HepG2 (cell line): ENCODE results near the gene ZNF24. TPM values are rescaled to one million over a fixed set of nuclear protein-coding genes. Genes with fewer than 3 reads are reported as not detected.

ENCODE experiments used
- ATAC-seq: fragments of 200-7000 bp; cut with Tn5 transposase; 3 replicates; pipeline ENCODE4 v1.9.1; 2020; ENCODE audit warnings: mild to moderate bottlenecking, moderate library complexity
- BruUV-seq: library from RNA; stranded (reverse); fragments of 400-500 nt; replicated peaks from 2 replicates; lab custom pipeline; 2021; lab: Mats Ljungman, UMichigan
- CTCF ChIA-PET: fragments of 300-600 bp; formaldehyde crosslinking; extraction: SDS; loops from one replicate; lab custom pipeline; 2021; ENCODE audit warnings: low total read pairs, inconsistent platforms, low intra/inter-chr PET ratio; lab: Yijun Ruan, JAX
- POLR2A ChIA-PET: fragments of 350-600 bp; sonication (Branson Sonifier 250); formaldehyde crosslinking; loops from one replicate; lab custom pipeline; 2020; ENCODE audit warnings: antibody characterized with exemption, inconsistent platforms; lab: Yijun Ruan, JAX
- DNase-seq: peaks from one replicate; pipeline ENCODE4 v3.0.0-alpha.2; 2015; ENCODE audit warnings: low spot score
- FAIRE-seq: peaks from 3 replicates; lab custom pipeline; 2011; peaks lifted over from hg19 to GRCh38; lab: Jason Lieb, UNC
- H2AFZ ChIP-seq: one replicate; pipeline ENCODE4 v1.6.1; 2011; ENCODE audit warnings: low read length, inconsistent platforms
- H3K27ac ChIP-seq: fragments of 300-600 bp; 3 replicates; pipeline ENCODE4 v1.8.0; 2011; ENCODE audit warnings: mixed run types, mild to moderate bottlenecking, mixed read lengths, low read length, inconsistent platforms; ENCODE audit not compliant: insufficient read depth; ENCODE audit errors: extremely low read length
- H3K27me3 ChIP-seq, 2 experiments: fragments of 200-600 bp in 1 of 2; 2 replicates in 1 of 2; 3 replicates in 1 of 2; pipeline versions ENCODE4 v1.6.0 to v1.8.0; 2011; ENCODE audit warnings: low read length in 2 of 2, mild to moderate bottlenecking in 2 of 2, moderate library complexity in 2 of 2, inconsistent platforms in 1 of 2; ENCODE audit not compliant: insufficient read depth in 2 of 2, control insufficient read depth in 1 of 2
- H3K36me3 ChIP-seq, 2 experiments: fragments of 200-600 bp in 1 of 2; replicated peaks in 1 of 2; 2 replicates in 1 of 2; 3 replicates in 1 of 2; pipeline versions ENCODE4 v1.5.1 to v1.8.0; 2011; ENCODE audit warnings: low read length in 2 of 2, inconsistent platforms in 1 of 2; ENCODE audit not compliant: insufficient read depth in 2 of 2, control insufficient read depth in 1 of 2
- H3K4me1 ChIP-seq: 2 replicates; pipeline ENCODE4 v1.5.1; 2012; ENCODE audit warnings: low read length, inconsistent platforms; ENCODE audit not compliant: insufficient read depth
- H3K4me2 ChIP-seq: 2 replicates; pipeline ENCODE4 v1.6.0; 2011; ENCODE audit warnings: low read depth, low read length, inconsistent platforms
- H3K4me3 ChIP-seq, 3 experiments: fragments of 200-600 bp in 1 of 3; sonication (generic), shearing (Covaris generic) in 1 of 3; replicated peaks in 1 of 3; 2 replicates each; pipeline ENCODE4 v1.5.1; 2011 to 2016; ENCODE audit warnings: low read length in 3 of 3, inconsistent platforms in 2 of 3, low read depth in 2 of 3, mild to moderate bottlenecking in 2 of 3, control low read depth in 1 of 3, mixed read lengths in 1 of 3; ENCODE audit not compliant: insufficient read depth in 1 of 3
- H3K79me2 ChIP-seq: one replicate; pipeline ENCODE4 v1.6.1; 2011; ENCODE audit warnings: low read length, inconsistent platforms; ENCODE audit not compliant: insufficient read depth
- H3K9ac ChIP-seq: 2 replicates; pipeline ENCODE4 v1.6.0; 2011; ENCODE audit warnings: mild to moderate bottlenecking, low read depth, low read length, inconsistent platforms; ENCODE audit not compliant: insufficient read depth
- H3K9me3 ChIP-seq: 2 replicates; pipeline ENCODE4 v1.5.1; 2012; ENCODE audit warnings: mild to moderate bottlenecking, low read length
- H4K20me1 ChIP-seq: 2 replicates; pipeline ENCODE4 v1.6.0; 2011; ENCODE audit warnings: inconsistent platforms, mild to moderate bottlenecking, low read length, moderate library complexity; ENCODE audit not compliant: insufficient read depth
- BRD4 ChIP-seq: sonication (generic); formaldehyde crosslinking; IDR thresholded peaks from 2 replicates; pipeline ENCODE4 v1.4.0; 2020; ENCODE audit warnings: missing genetic modification reagents
- DNMT1 ChIP-seq: sonication (generic); formaldehyde crosslinking; IDR thresholded peaks from 2 replicates; pipeline ENCODE4 v1.5.1; 2020; ENCODE audit warnings: mild to moderate bottlenecking, missing genetic modification reagents
- FOXO1 ChIP-seq: sonication (generic); formaldehyde crosslinking; IDR thresholded peaks from 2 replicates; pipeline ENCODE4 v1.4.0; 2020; ENCODE audit warnings: missing genetic modification reagents
- HOXA9 ChIP-seq: sonication (generic); formaldehyde crosslinking; IDR thresholded peaks from 2 replicates; pipeline ENCODE4 v1.8.1; 2022; ENCODE audit warnings: missing genetic modification reagents, mild to moderate bottlenecking, moderate library complexity, borderline replicate concordance
- MTF2 ChIP-seq: sonication (generic); formaldehyde crosslinking; IDR thresholded peaks from 2 replicates; pipeline ENCODE4 v1.5.0; 2020; ENCODE audit warnings: missing genetic modification reagents, borderline replicate concordance
- NCOA2 ChIP-seq: sonication (generic); formaldehyde crosslinking; IDR thresholded peaks from 2 replicates; pipeline ENCODE4 v1.8.0; 2022; ENCODE audit warnings: inconsistent platforms
- NFE2L1 ChIP-seq: sonication (generic); formaldehyde crosslinking; IDR thresholded peaks from 2 replicates; pipeline ENCODE4 v1.4.0; 2020; ENCODE audit warnings: missing genetic modification reagents, mild to moderate bottlenecking, borderline replicate concordance
- POLR2A ChIP-seq, 2 experiments: IDR thresholded peaks; 2 replicates each; pipeline ENCODE4 v1.6.1; 2011; ENCODE audit warnings: low read depth in 2 of 2, low read length in 2 of 2, mild to moderate bottlenecking in 1 of 2, moderate library complexity in 1 of 2; ENCODE audit not compliant: insufficient read depth in 1 of 2
- TAF1 ChIP-seq: sonication (generic); formaldehyde crosslinking; IDR thresholded peaks from 2 replicates; pipeline ENCODE4 v1.4.0; 2020; ENCODE audit warnings: missing genetic modification reagents
- ZNF160 ChIP-seq: sonication (generic); formaldehyde crosslinking; IDR thresholded peaks from 2 replicates; pipeline ENCODE4 v1.8.0; 2022; ENCODE audit warnings: mild to moderate bottlenecking, inconsistent platforms, missing genetic modification reagents
- ZNF234 ChIP-seq: sonication (generic); formaldehyde crosslinking; conservative IDR thresholded peaks from 2 replicates; pipeline ENCODE4 v1.5.1; 2020; ENCODE audit warnings: mild to moderate bottlenecking, missing genetic modification reagents
- ZNF552 ChIP-seq: sonication (generic); formaldehyde crosslinking; IDR thresholded peaks from 2 replicates; pipeline ENCODE4 v1.9.0; 2022; ENCODE audit warnings: missing genetic modification reagents, mild to moderate bottlenecking, borderline replicate concordance
- ZNF569 ChIP-seq: sonication (generic); formaldehyde crosslinking; IDR thresholded peaks from 2 replicates; pipeline ENCODE4 v1.5.0; 2020; ENCODE audit warnings: mild to moderate bottlenecking, missing genetic modification reagents, moderate library complexity, borderline replicate concordance
- ZNF709 ChIP-seq: sonication (generic); formaldehyde crosslinking; IDR thresholded peaks from 2 replicates; pipeline ENCODE4 v1.5.0; 2020; ENCODE audit warnings: mild to moderate bottlenecking, missing genetic modification reagents
- ZSCAN31 ChIP-seq: sonication (generic); formaldehyde crosslinking; IDR thresholded peaks from 2 replicates; pipeline ENCODE4 v1.5.0; 2020; ENCODE audit warnings: low read depth, mild to moderate bottlenecking, missing genetic modification reagents
- WGBS: methylation state at CpG from one replicate; pipeline ENCODE4 v1.1.6; 2017; ENCODE audit warnings: low lambda C conversion rate; 5-methylcytosine and 5-hydroxymethylcytosine counted together
- in situ Hi-C: cut with HindIII; loops from 2 replicates; pipeline ENCODE4 v1.10.0; 2017; ENCODE audit warnings: low pct_unique_long_range_greater_than_20kb; ENCODE audit not compliant: extremely low pct_ligation_motif_present
- intact Hi-C: fragments of 100-400 bp; cut with micrococcal nuclease; formaldehyde crosslinking; loops from one replicate; pipeline ENCODE4 v1.10.0; 2022; ENCODE audit not compliant: unreplicated experiment
- polyA plus RNA-seq, 8 experiments: library from polyadenylated mRNA; depleted of rRNA in 3 of 8; stranded (reverse) in 7 of 8; unstranded in 1 of 8; fragments of >200 nt; fragmentation: Illumina TruSeq in 4 of 8; extraction: Trizol in 4 of 8; gene quantifications; 2 replicates each; pipeline versions ENCODE4 v1.2.1 to v1.2.3, GENCODE V29; 2011 to 2016; ENCODE audit warnings: low read depth in 4 of 8, missing spikeins in 1 of 8, mixed read lengths in 1 of 8; ENCODE audit not compliant: insufficient read depth in 1 of 8
- total RNA-seq, 5 experiments: library from RNA; depleted of rRNA; stranded (reverse); fragments of >200 nt; fragmentation: Illumina TruSeq; extraction: Trizol; gene quantifications; 2 replicates each; pipeline ENCODE4 v1.2.3, GENCODE V29; 2016; ENCODE audit warnings: low read depth in 1 of 5
- TF ChIP-seq, protein P1 (sequence below): sonication (generic); formaldehyde crosslinking; IDR thresholded peaks from 2 replicates; pipeline ENCODE4 v1.8.0; 2022; ENCODE audit warnings: mild to moderate bottlenecking, missing genetic modification reagents
- TF ChIP-seq, protein P2 (sequence below): sonication (generic); formaldehyde crosslinking; IDR thresholded peaks from 2 replicates; pipeline ENCODE4 v1.8.0; 2022; ENCODE audit warnings: low read depth, missing genetic modification reagents
- TF ChIP-seq, protein P3 (sequence below): sonication (generic); formaldehyde crosslinking; IDR thresholded peaks from 2 replicates; pipeline ENCODE4 v1.4.0; 2020; ENCODE audit warnings: low read depth, mild to moderate bottlenecking, missing genetic modification reagents
- TF ChIP-seq, protein P4 (sequence below): IDR thresholded peaks from 2 replicates; pipeline ENCODE4 v1.6.1; 2016; ENCODE audit warnings: missing compliant biosample characterization, missing genetic modification reagents, borderline replicate concordance

The ZNF24 gene
- total and polyA plus RNA-seq, 2 of the 13 experiments (the other 11 are each of a cell fraction or from before 2014, with no cell fraction given) = 19.5 to 41.1 TPM

DNA sequence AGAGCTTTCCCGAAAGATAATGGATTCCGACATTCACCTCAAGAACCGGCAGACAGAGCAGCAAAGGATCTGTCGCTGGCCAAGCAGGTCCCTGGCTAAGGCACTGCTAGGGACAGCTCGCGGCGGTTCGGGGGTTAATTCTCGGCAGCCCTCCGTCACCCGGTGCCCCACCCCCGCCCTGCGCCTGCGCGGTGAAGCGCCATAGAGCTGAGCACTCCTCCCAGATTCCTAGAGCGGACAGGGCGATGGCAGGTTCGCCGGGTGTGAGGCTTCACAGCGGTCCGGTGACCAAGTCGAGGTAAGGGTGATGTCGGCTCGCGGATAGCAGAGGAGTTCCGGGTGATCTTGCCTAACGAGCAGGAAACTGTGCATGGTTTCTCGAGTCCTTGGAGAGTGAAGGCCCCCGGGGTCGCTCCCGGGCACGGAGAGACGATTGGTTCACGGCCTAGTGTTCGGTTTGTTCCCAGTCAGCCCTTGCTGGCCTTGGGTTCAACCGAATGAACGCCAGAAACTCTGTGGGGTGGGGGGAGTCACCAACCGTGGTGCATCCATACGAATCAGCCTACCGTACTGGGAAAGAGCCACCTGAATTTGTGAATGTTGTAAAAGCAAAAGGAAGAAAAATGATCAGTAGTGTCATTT, 54.0 kb downstream of the ZNF24 start, which contains the start of gene ZSCAN30:
Gene ZSCAN30, minus strand, starts transcription at position 136 of the 642 bp plus-strand sequence. CDS start 25,877 bp downstream, outside the sequence.
- no peaks in the 10 kb centered on the region for H4K20me1 ChIP-seq
- H3K4me1 ChIP-seq = peaks cover 34% of the 10 kb centered on the region
- CTCF ChIA-PET = no interaction called here
- peak within 1 kb of the TSS; percentile 81 for H3K27ac ChIP-seq
- peaks cover 3 to 9% of the 10 kb centered on the region in 2 experiments; a peak in 3 of 5 replicates for H3K36me3 ChIP-seq
- in situ Hi-C loops (no loop called here), intact Hi-C loops (loop anchor here (2.0 kb wide), 2 partner anchors 49 to 55 kb away; partner anchors contain the start of genes ZNF24 and ZNF397)
- H3K27me3 ChIP-seq = no peaks in the 10 kb centered on the region; a peak in 1 of 5 replicates
- peak; percentile 90 for DNase-seq
- H3K4me3 ChIP-seq = peak within 1 kb of the TSS; percentile 85 to 97 (median 93)
- peak within 1 kb of the TSS; percentile 86 for H2AFZ ChIP-seq
- no TSS peak for BruUV-seq
- H3K79me2 ChIP-seq = peaks cover 52% of the 10 kb centered on the region
- POLR2A ChIA-PET = interaction anchor here (0.6 to 2.4 kb wide), 14 partner anchors 9 to 682 kb away, joined by 3 to 21 read pairs (median 4); partner anchors contain the start of genes INO80C, ZNF24 and ZNF397
- H3K9ac ChIP-seq = peak within 1 kb of the TSS; percentile 96
- no peaks in the 10 kb centered on the region for H3K9me3 ChIP-seq
- H3K4me2 ChIP-seq = peak within 1 kb of the TSS; percentile 86
- WGBS = 2% methylated on average over 14 of the region's 41 CpGs
- FAIRE-seq = peak; percentile 85
- peak; percentile 99 for ATAC-seq
- peak; percentile 91 for TF ChIP-seq DNMT1 (CRISPR knock-in tag)
- TF ChIP-seq NCOA2 (CRISPR knock-in tag) = peak; percentile 46; the same call in 1 of the 2 replicates
- TF ChIP-seq ZNF234 (CRISPR knock-in tag) = no peak
- TF ChIP-seq, protein P1, sequence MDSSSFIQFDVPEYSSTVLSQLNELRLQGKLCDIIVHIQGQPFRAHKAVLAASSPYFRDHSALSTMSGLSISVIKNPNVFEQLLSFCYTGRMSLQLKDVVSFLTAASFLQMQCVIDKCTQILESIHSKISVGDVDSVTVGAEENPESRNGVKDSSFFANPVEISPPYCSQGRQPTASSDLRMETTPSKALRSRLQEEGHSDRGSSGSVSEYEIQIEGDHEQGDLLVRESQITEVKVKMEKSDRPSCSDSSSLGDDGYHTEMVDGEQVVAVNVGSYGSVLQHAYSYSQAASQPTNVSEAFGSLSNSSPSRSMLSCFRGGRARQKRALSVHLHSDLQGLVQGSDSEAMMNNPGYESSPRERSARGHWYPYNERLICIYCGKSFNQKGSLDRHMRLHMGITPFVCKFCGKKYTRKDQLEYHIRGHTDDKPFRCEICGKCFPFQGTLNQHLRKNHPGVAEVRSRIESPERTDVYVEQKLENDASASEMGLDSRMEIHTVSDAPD (CRISPR knock-in tag) = peak; percentile 86; the same call in 1 of the 2 replicates
- TF ChIP-seq ZNF569 (CRISPR knock-in tag) = no peak
- 0 out of 2 replicates have a peak, but pooled peaks have one; percentile 26 for TF ChIP-seq NFE2L1 (CRISPR knock-in tag)
- TF ChIP-seq TAF1 = peak; percentile 84
- TF ChIP-seq, protein P2, sequence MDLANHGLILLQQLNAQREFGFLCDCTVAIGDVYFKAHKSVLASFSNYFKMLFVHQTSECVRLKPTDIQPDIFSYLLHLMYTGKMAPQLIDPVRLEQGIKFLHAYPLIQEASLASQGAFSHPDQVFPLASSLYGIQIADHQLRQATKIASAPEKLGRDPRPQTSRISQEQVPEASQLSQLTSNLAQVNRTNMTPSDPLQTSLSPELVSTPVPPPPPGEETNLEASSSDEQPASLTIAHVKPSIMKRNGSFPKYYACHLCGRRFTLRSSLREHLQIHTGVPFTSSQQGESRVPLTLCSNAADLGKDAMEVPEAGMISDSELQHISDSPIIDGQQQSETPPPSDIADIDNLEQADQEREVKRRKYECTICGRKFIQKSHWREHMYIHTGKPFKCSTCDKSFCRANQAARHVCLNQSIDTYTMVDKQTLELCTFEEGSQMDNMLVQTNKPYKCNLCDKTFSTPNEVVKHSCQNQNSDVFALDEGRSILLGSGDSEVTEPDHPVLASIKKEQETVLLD (CRISPR knock-in tag) = peak; percentile 48; the same call in 1 of the 2 replicates
- TF ChIP-seq ZNF160 (CRISPR knock-in tag) = peak; percentile 88
- TF ChIP-seq, protein P3, sequence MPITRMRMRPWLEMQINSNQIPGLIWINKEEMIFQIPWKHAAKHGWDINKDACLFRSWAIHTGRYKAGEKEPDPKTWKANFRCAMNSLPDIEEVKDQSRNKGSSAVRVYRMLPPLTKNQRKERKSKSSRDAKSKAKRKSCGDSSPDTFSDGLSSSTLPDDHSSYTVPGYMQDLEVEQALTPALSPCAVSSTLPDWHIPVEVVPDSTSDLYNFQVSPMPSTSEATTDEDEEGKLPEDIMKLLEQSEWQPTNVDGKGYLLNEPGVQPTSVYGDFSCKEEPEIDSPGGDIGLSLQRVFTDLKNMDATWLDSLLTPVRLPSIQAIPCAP (CRISPR knock-in tag) = no peak
- no peak; the same call in 1 of the 2 replicates for TF ChIP-seq MTF2
- no peak for TF ChIP-seq HOXA9 (CRISPR knock-in tag)
- TF ChIP-seq BRD4 (CRISPR knock-in tag) = peak; percentile 92
- peak; percentile 99 for TF ChIP-seq ZNF709
- TF ChIP-seq ZSCAN31 = peak; percentile 85; the same call in 1 of the 2 replicates
- TF ChIP-seq, protein P4, sequence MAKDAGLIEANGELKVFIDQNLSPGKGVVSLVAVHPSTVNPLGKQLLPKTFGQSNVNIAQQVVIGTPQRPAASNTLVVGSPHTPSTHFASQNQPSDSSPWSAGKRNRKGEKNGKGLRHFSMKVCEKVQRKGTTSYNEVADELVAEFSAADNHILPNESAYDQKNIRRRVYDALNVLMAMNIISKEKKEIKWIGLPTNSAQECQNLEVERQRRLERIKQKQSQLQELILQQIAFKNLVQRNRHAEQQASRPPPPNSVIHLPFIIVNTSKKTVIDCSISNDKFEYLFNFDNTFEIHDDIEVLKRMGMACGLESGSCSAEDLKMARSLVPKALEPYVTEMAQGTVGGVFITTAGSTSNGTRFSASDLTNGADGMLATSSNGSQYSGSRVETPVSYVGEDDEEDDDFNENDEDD (CRISPR knock-in tag) = peak; percentile 41; the same call in 1 of the 2 replicates
- TF ChIP-seq POLR2A (IDR thresholded peaks at IDR 0.05; ENCODE audit: insufficient read depth in 1 of 2, low read depth in 2 of 2, low read length in 2 of 2) = peak; percentile 88 to 94
- peak; percentile 42; the same call in 1 of the 2 replicates for TF ChIP-seq FOXO1 (CRISPR knock-in tag)
- peak; percentile 87; the same call in 1 of the 2 replicates for TF ChIP-seq ZNF552 (CRISPR knock-in tag)
